OCI-LY1 (cell line): ENCODE results near the gene C17orf67.
A peak's percentile ranks its signal among the peaks of the same experiment; 100 is the strongest.

ENCODE experiments used
- H2AFZ ChIP-seq: fragments of 200-600 bp; sonication (generic), shearing (Covaris generic); 2 replicates; pipeline ENCODE4 v1.6.0; 2014; ENCODE audit warnings: antibody characterized with exemption, mild to moderate bottlenecking, low read length
- H3F3A ChIP-seq: fragments of 200-600 bp; sonication (generic), shearing (Covaris generic); 2 replicates; pipeline ENCODE4 v1.6.0; 2014; ENCODE audit warnings: mild to moderate bottlenecking, antibody characterized with exemption, low read length, moderate library complexity; ENCODE audit not compliant: insufficient read depth
- H3K27ac ChIP-seq: fragments of 200-600 bp; sonication (generic); 2 replicates; pipeline ENCODE4 v1.5.1; 2014; ENCODE audit warnings: low read length, mixed run types, mild to moderate bottlenecking, low read depth; ENCODE audit not compliant: poor library complexity, severe bottlenecking
- H3K27me3 ChIP-seq: fragments of 200-600 bp; sonication (generic); 2 replicates; pipeline ENCODE4 v1.6.0; 2014; ENCODE audit warnings: antibody characterized with exemption, mild to moderate bottlenecking, low read length, moderate library complexity; ENCODE audit not compliant: insufficient read depth
- H3K36me3 ChIP-seq: fragments of 200-600 bp; sonication (generic); 2 replicates; pipeline ENCODE4 v1.6.1; 2014; ENCODE audit warnings: mild to moderate bottlenecking, antibody characterized with exemption, low read length, moderate library complexity, mixed read lengths; ENCODE audit not compliant: insufficient read depth
- H3K4me1 ChIP-seq: fragments of 200-600 bp; sonication (generic); 2 replicates; pipeline ENCODE4 v1.5.1; 2014; ENCODE audit warnings: mild to moderate bottlenecking, low read length, moderate library complexity; ENCODE audit not compliant: insufficient read depth, severe bottlenecking
- H3K4me2 ChIP-seq: fragments of 200-600 bp; sonication (generic), shearing (Covaris generic); 2 replicates; pipeline ENCODE4 v1.6.1; 2014; ENCODE audit warnings: low read length
- H3K4me3 ChIP-seq: fragments of 200-600 bp; sonication (generic); 2 replicates; pipeline ENCODE4 v1.5.1; 2014; ENCODE audit warnings: low read length, low read depth, mild to moderate bottlenecking, mixed read lengths; ENCODE audit not compliant: poor library complexity, severe bottlenecking
- H3K79me2 ChIP-seq: fragments of 200-600 bp; shearing (Covaris generic); 2 replicates; pipeline ENCODE4 v1.6.1; 2016; ENCODE audit warnings: mixed run types, low read length, mixed read lengths; ENCODE audit not compliant: insufficient read depth
- H3K9ac ChIP-seq: fragments of 200-600 bp; sonication (generic), shearing (Covaris generic); 2 replicates; pipeline ENCODE4 v1.6.1; 2014; ENCODE audit warnings: mild to moderate bottlenecking, low read length, mixed read lengths
- H3K9me2 ChIP-seq: fragments of 200-600 bp; sonication (generic), shearing (Covaris generic); 2 replicates; pipeline ENCODE4 v1.6.1; 2014; ENCODE audit warnings: low read depth, mild to moderate bottlenecking, low read length, mixed read lengths
- H3K9me3 ChIP-seq: fragments of 200-600 bp; shearing (Covaris generic); 2 replicates; pipeline ENCODE4 v1.6.1; 2014; ENCODE audit warnings: low read length, mixed read lengths
- H4K20me1 ChIP-seq: fragments of 200-600 bp; sonication (generic), shearing (Covaris generic); 2 replicates; pipeline ENCODE4 v1.6.0; 2016; ENCODE audit warnings: mild to moderate bottlenecking, low read length; ENCODE audit not compliant: insufficient read depth
- EZH2 ChIP-seq: fragments of 200-600 bp; sonication (generic), shearing (Covaris generic); IDR thresholded peaks from 2 replicates; pipeline ENCODE4 v1.8.0; 2017; ENCODE audit warnings: borderline replicate concordance, mixed run types, mild to moderate bottlenecking, antibody characterized with exemption, low read length, moderate library complexity, mixed read lengths
- TF ChIP-seq, protein P1 (sequence below): fragments of 200-600 bp; sonication (generic), shearing (Covaris generic); IDR thresholded peaks from 2 replicates; pipeline ENCODE4 v1.5.1; 2017; ENCODE audit warnings: mild to moderate bottlenecking, antibody characterized with exemption, low read length, moderate library complexity, mixed read lengths

Gene C17orf67

DNA sequence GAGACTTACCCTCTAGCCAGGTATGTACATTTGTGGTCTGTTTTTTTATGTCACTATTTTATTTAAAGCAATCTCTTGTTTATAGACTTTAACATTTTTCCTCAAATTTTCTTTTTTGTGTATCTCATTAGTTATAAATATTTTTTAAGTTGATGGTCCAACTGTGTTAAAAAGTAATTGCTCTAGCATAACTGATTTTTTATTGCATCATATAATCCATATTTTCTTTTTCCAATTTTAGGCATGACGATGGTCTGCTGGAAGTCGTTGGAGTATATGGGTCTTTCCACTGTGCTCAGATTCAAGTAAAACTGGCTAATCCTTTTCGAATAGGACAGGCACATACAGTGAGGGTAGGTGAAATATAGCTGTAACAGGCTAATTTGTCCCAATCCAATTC lies 28.2 kb upstream of the C17orf67 start:
- no peaks in the 10 kb centered on the region for H3K79me2 ChIP-seq
- no peaks in the 10 kb centered on the region for H3K27me3 ChIP-seq
- H3K4me2 ChIP-seq: no peak overlapping the region

DNA sequence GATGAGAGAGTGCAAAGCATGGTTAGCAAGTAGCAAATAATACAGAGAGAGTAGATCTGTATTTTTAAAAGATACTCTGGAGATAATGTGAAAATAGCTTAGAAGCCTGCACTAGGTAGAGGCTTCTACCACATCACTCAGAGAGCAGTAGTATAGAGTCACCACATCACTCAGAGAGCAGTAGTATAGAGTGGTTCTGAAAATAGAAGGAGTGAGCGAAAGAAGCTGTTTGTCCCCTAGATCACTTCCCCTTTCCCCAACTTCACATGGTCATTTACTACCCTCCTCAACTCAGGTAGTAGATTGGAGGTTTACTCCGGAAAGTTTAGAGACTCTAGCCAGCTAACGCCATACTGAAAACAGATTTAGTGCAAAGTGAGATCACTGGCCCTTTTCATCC lies 17.3 kb upstream of the C17orf67 start:
- H3K9ac ChIP-seq: no peak overlapping the region
- no peaks in the 10 kb centered on the region for H3F3A ChIP-seq
- H3K27me3 ChIP-seq: no peaks in the 10 kb centered on the region
- TF ChIP-seq, protein P1, sequence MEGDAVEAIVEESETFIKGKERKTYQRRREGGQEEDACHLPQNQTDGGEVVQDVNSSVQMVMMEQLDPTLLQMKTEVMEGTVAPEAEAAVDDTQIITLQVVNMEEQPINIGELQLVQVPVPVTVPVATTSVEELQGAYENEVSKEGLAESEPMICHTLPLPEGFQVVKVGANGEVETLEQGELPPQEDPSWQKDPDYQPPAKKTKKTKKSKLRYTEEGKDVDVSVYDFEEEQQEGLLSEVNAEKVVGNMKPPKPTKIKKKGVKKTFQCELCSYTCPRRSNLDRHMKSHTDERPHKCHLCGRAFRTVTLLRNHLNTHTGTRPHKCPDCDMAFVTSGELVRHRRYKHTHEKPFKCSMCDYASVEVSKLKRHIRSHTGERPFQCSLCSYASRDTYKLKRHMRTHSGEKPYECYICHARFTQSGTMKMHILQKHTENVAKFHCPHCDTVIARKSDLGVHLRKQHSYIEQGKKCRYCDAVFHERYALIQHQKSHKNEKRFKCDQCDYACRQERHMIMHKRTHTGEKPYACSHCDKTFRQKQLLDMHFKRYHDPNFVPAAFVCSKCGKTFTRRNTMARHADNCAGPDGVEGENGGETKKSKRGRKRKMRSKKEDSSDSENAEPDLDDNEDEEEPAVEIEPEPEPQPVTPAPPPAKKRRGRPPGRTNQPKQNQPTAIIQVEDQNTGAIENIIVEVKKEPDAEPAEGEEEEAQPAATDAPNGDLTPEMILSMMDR: no peak
- TF ChIP-seq EZH2: no peak
- no peaks in the 10 kb centered on the region for H3K9me2 ChIP-seq
- H3K27ac ChIP-seq: peak overlapping the region; percentile 44
- no peak overlapping the region for H2AFZ ChIP-seq
- no peaks in the 10 kb centered on the region for H3K9me3 ChIP-seq
- no peaks in the 10 kb centered on the region for H4K20me1 ChIP-seq
- H3K79me2 ChIP-seq: no peaks in the 10 kb centered on the region
- no peak overlapping the region for H3K4me2 ChIP-seq
- peaks cover 76% of the 10 kb centered on the region for H3K36me3 ChIP-seq
- H3K4me3 ChIP-seq: no peak overlapping the region
- H3K4me1 ChIP-seq: peaks cover 10% of the 10 kb centered on the region

More for the DNA sequence above, 28.2 kb upstream of the C17orf67 start:
- no peaks in the 10 kb centered on the region for H3K9me2 ChIP-seq
- H2AFZ ChIP-seq: no peak overlapping the region
- no peak overlapping the region for H3K9ac ChIP-seq
- no peak overlapping the region for H3K4me3 ChIP-seq
- no peaks in the 10 kb centered on the region for H4K20me1 ChIP-seq
- H3K9me3 ChIP-seq: no peaks in the 10 kb centered on the region
- no peak overlapping the region for H3K27ac ChIP-seq
- H3F3A ChIP-seq: no peaks in the 10 kb centered on the region
- TF ChIP-seq EZH2: no peak
- TF ChIP-seq, protein P1: no peak
- peaks cover 8% of the 10 kb centered on the region for H3K4me1 ChIP-seq
- peaks cover 53% of the 10 kb centered on the region; the same call in 1 of the 2 replicates for H3K36me3 ChIP-seq

DNA sequence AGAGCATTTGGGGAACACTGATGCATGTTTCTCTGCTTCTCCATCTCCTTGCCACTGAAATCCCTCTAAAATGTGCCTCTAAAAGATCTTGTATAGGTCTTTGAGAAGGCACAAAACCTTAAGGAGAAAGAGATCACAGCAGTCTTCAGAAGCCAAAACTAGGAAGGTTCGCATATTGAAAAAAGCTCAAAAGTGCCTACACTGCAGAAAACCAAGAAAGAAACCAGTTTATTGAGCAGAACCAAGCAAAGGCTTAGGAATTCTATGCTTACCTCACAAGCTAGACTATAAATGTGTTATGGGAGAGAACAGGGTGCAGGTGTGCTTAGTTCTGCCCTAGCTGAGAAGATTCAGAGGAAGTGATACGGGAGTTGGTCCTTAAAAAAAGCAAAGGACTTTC lies 16.9 kb upstream of the C17orf67 start:
- peaks cover 77% of the 10 kb centered on the region for H3K36me3 ChIP-seq
- no peaks in the 10 kb centered on the region for H3K27me3 ChIP-seq
- no peak overlapping the region for H3K4me2 ChIP-seq
- no peaks in the 10 kb centered on the region for H4K20me1 ChIP-seq
- no peaks in the 10 kb centered on the region for H3K9me3 ChIP-seq
- H3K4me1 ChIP-seq: peaks cover 10% of the 10 kb centered on the region
- no peaks in the 10 kb centered on the region for H3K9me2 ChIP-seq
- no peak overlapping the region for H2AFZ ChIP-seq
- H3K4me3 ChIP-seq: no peak overlapping the region
- no peak overlapping the region for H3K9ac ChIP-seq
- H3F3A ChIP-seq: no peaks in the 10 kb centered on the region
- peak overlapping the region; percentile 44 for H3K27ac ChIP-seq
- H3K79me2 ChIP-seq: no peaks in the 10 kb centered on the region
- TF ChIP-seq, protein P1: no peak
- no peak for TF ChIP-seq EZH2
